SK-N-SH treated with all-trans-retinoic acid at 6 μM for 48 hours (cell line): ENCODE data around the gene NEK4.

Experiments
- BACH2 ChIP-seq: fragments of 250-450 bp; sonication (Bioruptor Pico); IDR thresholded peaks from 2 replicates; pipeline ENCODE4 v1.9.0; 2021; ENCODE audit warnings: mild to moderate bottlenecking, borderline replicate concordance
- CREB5 ChIP-seq: fragments of 250-450 bp; sonication (Bioruptor Pico); IDR thresholded peaks from 2 replicates; pipeline ENCODE4 v1.5.1; 2020; ENCODE audit warnings: low read depth, mild to moderate bottlenecking, moderate library complexity
- GLIS3 ChIP-seq: fragments of 250-450 bp; sonication (Bioruptor Pico); IDR thresholded peaks from 2 replicates; pipeline ENCODE4 v1.5.0; 2020; ENCODE audit warnings: mild to moderate bottlenecking, moderate library complexity
- OSR1 ChIP-seq: fragments of 250-450 bp; sonication (Bioruptor Pico); IDR thresholded peaks from 2 replicates; pipeline ENCODE4 v1.8.0; 2022; ENCODE audit warnings: moderate library complexity, mild to moderate bottlenecking, inconsistent platforms
- PATZ1 ChIP-seq: fragments of 250-450 bp; sonication (Bioruptor Pico); IDR thresholded peaks from 2 replicates; pipeline ENCODE4 v1.8.0; 2020; ENCODE audit warnings: mild to moderate bottlenecking, moderate library complexity, borderline replicate concordance
- RARB ChIP-seq: fragments of 250-450 bp; sonication (Bioruptor Pico); IDR thresholded peaks from 2 replicates; pipeline ENCODE4 v1.8.0; 2021; ENCODE audit warnings: mild to moderate bottlenecking, moderate library complexity
- TOX ChIP-seq: fragments of 250-450 bp; sonication (Bioruptor Pico); IDR thresholded peaks from 2 replicates; pipeline ENCODE4 v1.8.0; 2021; ENCODE audit warnings: mild to moderate bottlenecking, moderate library complexity, borderline replicate concordance
- ZC3H10 ChIP-seq: fragments of 250-450 bp; sonication (Bioruptor Pico); IDR thresholded peaks from 2 replicates; pipeline ENCODE4 v1.5.1; 2021; ENCODE audit warnings: mild to moderate bottlenecking, moderate library complexity
- ZFP3 ChIP-seq: fragments of 250-450 bp; sonication (Bioruptor Pico); IDR thresholded peaks from 2 replicates; pipeline ENCODE4 v1.5.0; 2020; ENCODE audit warnings: mild to moderate bottlenecking, moderate library complexity
- ZFP30 ChIP-seq: fragments of 450-650 bp; formaldehyde crosslinking; IDR thresholded peaks from 2 replicates; pipeline ENCODE4 v1.5.0; 2022; ENCODE audit warnings: mild to moderate bottlenecking, moderate library complexity
- ZNF70 ChIP-seq: fragments of 450-650 bp; formaldehyde crosslinking; IDR thresholded peaks from 2 replicates; pipeline ENCODE4 v1.5.0; 2020; ENCODE audit warnings: mild to moderate bottlenecking, moderate library complexity
- TF ChIP-seq, protein P1 (sequence below): fragments of 250-450 bp; sonication (Bioruptor Pico); IDR thresholded peaks from 2 replicates; pipeline ENCODE4 v1.5.1; 2021; ENCODE audit warnings: mild to moderate bottlenecking, moderate library complexity
- TF ChIP-seq, protein P2 (sequence below): fragments of 250-450 bp; sonication (Bioruptor Pico); IDR thresholded peaks from 2 replicates; pipeline ENCODE4 v1.8.0; 2021; ENCODE audit warnings: low read depth, mild to moderate bottlenecking, moderate library complexity, borderline replicate concordance
- TF ChIP-seq, protein P3 (sequence below): fragments of 250-450 bp; sonication (Bioruptor Pico); IDR thresholded peaks from 2 replicates; pipeline ENCODE4 v1.5.0; 2020; ENCODE audit warnings: mild to moderate bottlenecking, moderate library complexity

DNA sequence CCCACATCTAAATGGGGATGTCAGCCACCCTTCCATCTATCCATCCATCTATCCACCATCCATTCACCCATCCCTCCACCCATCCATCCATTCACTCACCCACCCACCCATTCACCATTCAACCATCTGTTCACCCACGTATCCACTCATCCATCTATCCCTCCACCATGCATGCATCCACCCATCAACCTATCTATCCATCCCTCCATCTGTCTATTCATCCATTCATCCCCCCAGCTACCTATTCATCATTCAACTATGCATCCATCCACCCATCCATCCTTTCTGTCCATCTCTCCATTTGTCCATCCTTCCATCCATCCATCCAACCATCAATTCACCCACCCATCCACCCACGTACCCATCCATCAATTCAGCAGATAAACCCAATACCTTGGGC, 38.4 kb upstream of the NEK4 start:
- TF ChIP-seq GLIS3 (CRISPR knock-in tag) (no peak), PATZ1 (CRISPR knock-in tag) (no peak), ZFP30 (no peak), ZNF70 (CRISPR knock-in tag) (no peak), CREB5 (CRISPR knock-in tag) (no peak), ZC3H10 (no peak), OSR1 (CRISPR knock-in tag) (no peak), RARB (CRISPR knock-in tag) (no peak), ZFP3 (CRISPR knock-in tag) (no peak), TOX (CRISPR knock-in tag) (no peak), BACH2 (CRISPR knock-in tag) (no peak)
- TF ChIP-seq, protein P1, sequence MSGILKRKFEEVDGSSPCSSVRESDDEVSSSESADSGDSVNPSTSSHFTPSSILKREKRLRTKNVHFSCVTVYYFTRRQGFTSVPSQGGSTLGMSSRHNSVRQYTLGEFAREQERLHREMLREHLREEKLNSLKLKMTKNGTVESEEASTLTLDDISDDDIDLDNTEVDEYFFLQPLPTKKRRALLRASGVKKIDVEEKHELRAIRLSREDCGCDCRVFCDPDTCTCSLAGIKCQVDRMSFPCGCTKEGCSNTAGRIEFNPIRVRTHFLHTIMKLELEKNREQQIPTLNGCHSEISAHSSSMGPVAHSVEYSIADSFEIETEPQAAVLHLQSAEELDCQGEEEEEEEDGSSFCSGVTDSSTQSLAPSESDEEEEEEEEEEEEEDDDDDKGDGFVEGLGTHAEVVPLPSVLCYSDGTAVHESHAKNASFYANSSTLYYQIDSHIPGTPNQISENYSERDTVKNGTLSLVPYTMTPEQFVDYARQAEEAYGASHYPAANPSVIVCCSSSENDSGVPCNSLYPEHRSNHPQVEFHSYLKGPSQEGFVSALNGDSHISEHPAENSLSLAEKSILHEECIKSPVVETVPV: no peak
- TF ChIP-seq, protein P2, sequence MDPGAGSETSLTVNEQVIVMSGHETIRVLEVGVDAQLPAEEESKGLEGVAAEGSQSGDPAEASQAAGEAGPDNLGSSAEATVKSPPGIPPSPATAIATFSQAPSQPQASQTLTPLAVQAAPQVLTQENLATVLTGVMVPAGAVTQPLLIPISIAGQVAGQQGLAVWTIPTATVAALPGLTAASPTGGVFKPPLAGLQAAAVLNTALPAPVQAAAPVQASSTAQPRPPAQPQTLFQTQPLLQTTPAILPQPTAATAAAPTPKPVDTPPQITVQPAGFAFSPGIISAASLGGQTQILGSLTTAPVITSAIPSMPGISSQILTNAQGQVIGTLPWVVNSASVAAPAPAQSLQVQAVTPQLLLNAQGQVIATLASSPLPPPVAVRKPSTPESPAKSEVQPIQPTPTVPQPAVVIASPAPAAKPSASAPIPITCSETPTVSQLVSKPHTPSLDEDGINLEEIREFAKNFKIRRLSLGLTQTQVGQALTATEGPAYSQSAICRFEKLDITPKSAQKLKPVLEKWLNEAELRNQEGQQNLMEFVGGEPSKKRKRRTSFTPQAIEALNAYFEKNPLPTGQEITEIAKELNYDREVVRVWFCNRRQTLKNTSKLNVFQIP (CRISPR knock-in tag): no peak
- TF ChIP-seq, protein P3, sequence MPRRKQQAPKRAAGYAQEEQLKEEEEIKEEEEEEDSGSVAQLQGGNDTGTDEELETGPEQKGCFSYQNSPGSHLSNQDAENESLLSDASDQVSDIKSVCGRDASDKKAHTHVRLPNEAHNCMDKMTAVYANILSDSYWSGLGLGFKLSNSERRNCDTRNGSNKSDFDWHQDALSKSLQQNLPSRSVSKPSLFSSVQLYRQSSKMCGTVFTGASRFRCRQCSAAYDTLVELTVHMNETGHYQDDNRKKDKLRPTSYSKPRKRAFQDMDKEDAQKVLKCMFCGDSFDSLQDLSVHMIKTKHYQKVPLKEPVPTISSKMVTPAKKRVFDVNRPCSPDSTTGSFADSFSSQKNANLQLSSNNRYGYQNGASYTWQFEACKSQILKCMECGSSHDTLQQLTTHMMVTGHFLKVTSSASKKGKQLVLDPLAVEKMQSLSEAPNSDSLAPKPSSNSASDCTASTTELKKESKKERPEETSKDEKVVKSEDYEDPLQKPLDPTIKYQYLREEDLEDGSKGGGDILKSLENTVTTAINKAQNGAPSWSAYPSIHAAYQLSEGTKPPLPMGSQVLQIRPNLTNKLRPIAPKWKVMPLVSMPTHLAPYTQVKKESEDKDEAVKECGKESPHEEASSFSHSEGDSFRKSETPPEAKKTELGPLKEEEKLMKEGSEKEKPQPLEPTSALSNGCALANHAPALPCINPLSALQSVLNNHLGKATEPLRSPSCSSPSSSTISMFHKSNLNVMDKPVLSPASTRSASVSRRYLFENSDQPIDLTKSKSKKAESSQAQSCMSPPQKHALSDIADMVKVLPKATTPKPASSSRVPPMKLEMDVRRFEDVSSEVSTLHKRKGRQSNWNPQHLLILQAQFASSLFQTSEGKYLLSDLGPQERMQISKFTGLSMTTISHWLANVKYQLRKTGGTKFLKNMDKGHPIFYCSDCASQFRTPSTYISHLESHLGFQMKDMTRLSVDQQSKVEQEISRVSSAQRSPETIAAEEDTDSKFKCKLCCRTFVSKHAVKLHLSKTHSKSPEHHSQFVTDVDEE (CRISPR knock-in tag): no peak
